ENCODE results near the gene TMEM115.
A peak's percentile ranks its signal among the peaks of the same experiment; 100 is the strongest.

DNA sequence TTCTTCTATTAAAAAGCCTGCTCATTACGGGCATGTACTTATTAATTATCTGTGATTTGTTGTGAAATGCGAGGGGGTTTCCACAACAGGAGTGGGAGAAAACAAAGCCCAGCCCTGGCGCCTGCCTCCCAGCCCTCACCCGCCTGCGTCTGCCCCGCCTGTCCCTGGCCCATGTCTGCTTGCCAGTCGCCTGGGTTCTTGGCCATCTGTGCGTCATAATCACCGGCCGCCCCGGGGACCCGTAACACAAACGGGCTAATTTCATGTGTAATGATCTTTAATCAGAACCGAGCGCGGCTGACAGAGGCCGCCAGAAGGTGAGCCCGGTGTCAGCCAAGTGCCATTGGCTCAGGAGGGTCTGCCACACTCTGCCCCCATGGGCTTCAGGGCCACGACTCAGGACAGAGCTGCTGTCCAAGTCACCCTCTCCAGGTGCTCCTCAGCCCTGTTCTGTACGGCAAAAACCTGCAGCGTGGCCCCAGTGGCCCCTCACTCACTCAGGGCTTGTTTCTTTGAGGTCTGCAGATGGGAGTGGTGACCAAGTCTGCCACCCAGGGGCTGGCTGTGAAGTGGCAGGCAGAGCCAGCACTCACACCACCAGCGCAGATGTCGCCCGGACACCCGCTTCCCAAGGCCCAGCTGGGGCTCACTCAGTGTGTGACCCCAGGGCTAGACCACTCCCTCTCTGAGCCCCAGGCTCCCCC is 28.8 kb upstream of the TMEM115 start:
- TF ChIP-seq, protein P1, sequence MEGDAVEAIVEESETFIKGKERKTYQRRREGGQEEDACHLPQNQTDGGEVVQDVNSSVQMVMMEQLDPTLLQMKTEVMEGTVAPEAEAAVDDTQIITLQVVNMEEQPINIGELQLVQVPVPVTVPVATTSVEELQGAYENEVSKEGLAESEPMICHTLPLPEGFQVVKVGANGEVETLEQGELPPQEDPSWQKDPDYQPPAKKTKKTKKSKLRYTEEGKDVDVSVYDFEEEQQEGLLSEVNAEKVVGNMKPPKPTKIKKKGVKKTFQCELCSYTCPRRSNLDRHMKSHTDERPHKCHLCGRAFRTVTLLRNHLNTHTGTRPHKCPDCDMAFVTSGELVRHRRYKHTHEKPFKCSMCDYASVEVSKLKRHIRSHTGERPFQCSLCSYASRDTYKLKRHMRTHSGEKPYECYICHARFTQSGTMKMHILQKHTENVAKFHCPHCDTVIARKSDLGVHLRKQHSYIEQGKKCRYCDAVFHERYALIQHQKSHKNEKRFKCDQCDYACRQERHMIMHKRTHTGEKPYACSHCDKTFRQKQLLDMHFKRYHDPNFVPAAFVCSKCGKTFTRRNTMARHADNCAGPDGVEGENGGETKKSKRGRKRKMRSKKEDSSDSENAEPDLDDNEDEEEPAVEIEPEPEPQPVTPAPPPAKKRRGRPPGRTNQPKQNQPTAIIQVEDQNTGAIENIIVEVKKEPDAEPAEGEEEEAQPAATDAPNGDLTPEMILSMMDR (IDR thresholded peaks at IDR 0.05): peak in 1 of 6 experiments; percentile 9
- no peak for TF ChIP-seq POLR2A (IDR thresholded peaks at IDR 0.05)
